Tibial nerve (tissue), 4 donors: ENCODE measurements around the gene HDDC3. TPM values are rescaled to one million over a fixed set of nuclear protein-coding genes. Genes with fewer than 3 reads are reported as not detected.
A peak's percentile ranks its signal among the peaks of the same experiment; 100 is the strongest.
"Not testable (repeated sequence)": the region's sequence is repeated elsewhere in the genome, so short reads cannot be mapped to it uniquely, and the experiment has no call there.

Source experiments
- DNase-seq, 2 donors: peaks; one replicate each; pipeline ENCODE4 v3.0.0-alpha.2; 2019; ENCODE audit warnings: low spot score in 2 of 2
- H3K27ac ChIP-seq, 4 donors: fragments of 200-600 bp; sonication (generic) in 3 of 4; one replicate each; pipeline ENCODE4 v1.5.1; 2017 to 2019; ENCODE audit warnings: mild to moderate bottlenecking in 1 of 4
- H3K27me3 ChIP-seq, 2 donors: fragments of 200-600 bp; sonication (generic) in 1 of 2; one replicate each; pipeline versions ENCODE4 v1.5.1 to v1.6.0; 2017 to 2019
- H3K36me3 ChIP-seq, 3 donors: fragments of 200-600 bp; sonication (generic); one replicate each; pipeline ENCODE4 v1.5.1; 2018 to 2019
- H3K4me1 ChIP-seq, 4 donors: fragments of 200-600 bp; sonication (generic) in 3 of 4; one replicate each; pipeline ENCODE4 v1.5.1; 2017 to 2019
- H3K4me3 ChIP-seq, 4 donors: fragments of 200-600 bp; sonication (generic) in 3 of 4; one replicate each; pipeline ENCODE4 v1.5.1; 2017 to 2019; ENCODE audit warnings: mild to moderate bottlenecking in 1 of 4, moderate library complexity in 1 of 4
- H3K9me3 ChIP-seq, 4 donors: fragments of 200-600 bp; sonication (generic) in 3 of 4; one replicate each; pipeline ENCODE4 v1.5.1; 2017 to 2019
- EP300 ChIP-seq, 2 donors: sonication (generic); formaldehyde crosslinking; IDR thresholded peaks; one replicate each; pipeline ENCODE4 v1.6.1; 2017; ENCODE audit warnings: antibody characterized with exemption in 2 of 2, mild to moderate bottlenecking in 1 of 2
- POLR2A ChIP-seq, 2 donors: fragments of 450-650 bp; IDR thresholded peaks; one replicate each; pipeline ENCODE4 v1.6.1; 2017; ENCODE audit warnings: antibody characterized with exemption in 2 of 2, mild to moderate bottlenecking in 2 of 2, moderate library complexity in 2 of 2
- WGBS, 2 donors: methylation state at CpG; one replicate each; pipeline ENCODE4 v1.1.5; 2018; 5-methylcytosine and 5-hydroxymethylcytosine counted together
- total RNA-seq, 4 donors: library from RNA; depleted of rRNA; stranded (reverse); fragments of >200 nt; gene quantifications; one replicate each; pipeline ENCODE4 v1.1.0, GENCODE V29; 2016
- TF ChIP-seq, protein P1 (sequence below), 5 experiments: fragments of 200-600 bp in 3 of 5; fragments of 450-650 bp in 2 of 5; sonication (generic) in 3 of 5; IDR thresholded peaks; one replicate each; pipeline ENCODE4 v1.5.1; 2016 to 2019; ENCODE audit warnings: antibody characterized with exemption in 5 of 5, mild to moderate bottlenecking in 3 of 5, moderate library complexity in 2 of 5

Gene HDDC3
- total RNA-seq, 4 donors from 2014 or later, result 16.5 to 22.5 (median 18.7) TPM

DNA sequence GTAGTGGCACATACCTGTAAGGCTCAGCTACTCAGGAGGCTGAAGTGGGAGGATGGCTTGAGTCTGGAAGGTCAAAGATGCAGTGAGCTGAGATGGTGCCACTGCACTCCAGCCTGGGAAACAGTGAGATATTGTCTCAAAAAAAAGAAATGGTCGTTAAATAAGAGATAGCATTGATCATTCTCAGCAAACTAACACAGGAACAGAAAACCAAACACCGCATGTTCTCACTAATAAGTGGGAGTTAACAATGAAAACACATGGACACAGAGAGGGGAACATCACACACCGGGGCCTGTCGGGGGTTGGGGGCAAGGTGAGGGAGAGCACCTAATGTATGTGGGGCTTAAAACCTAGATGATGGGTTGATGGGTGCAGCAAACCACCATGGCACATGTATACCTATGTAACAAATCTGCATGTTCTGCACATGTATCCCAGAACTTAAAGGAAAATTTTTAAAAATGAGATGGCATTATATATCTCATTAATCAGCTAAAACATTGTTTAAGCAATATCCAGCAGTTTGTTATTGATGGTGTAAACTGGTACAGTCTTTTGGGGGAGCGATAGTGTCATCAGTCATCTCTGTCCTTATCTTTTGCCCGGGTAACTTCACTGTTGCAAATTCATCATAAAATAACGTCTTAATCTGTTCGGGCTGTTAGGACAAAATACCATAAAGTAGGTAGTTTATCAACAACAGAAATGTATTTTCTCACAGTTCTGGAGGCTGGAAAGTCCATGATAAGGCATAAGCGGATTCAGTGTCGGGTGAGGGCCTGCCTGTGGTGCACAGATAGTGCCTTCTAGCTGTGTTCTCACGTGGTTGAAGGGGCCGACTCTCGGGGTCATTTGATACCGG, 30.9 kb downstream of the HDDC3 start:
- Histone ChIP-seq H3K4me1 (peaks cover 0 to 42% (median 30%) of the 10 kb centered on the region in 4 donors), H3K27ac (peak overlapping the region in 3 of 4 donors; percentile 91 to 94 (median 91)), H3K36me3 (peaks cover 0 to 19% (median 15%) of the 10 kb centered on the region in 3 donors), H3K9me3 (no peaks in the 10 kb centered on the region), H3K27me3 (no peaks in the 10 kb centered on the region), H3K4me3 (peak overlapping the region in 3 of 4 donors; percentile 55 to 87 (median 70))
- TF ChIP-seq POLR2A (IDR thresholded peaks at IDR 0.05) (no peak), EP300 (IDR thresholded peaks at IDR 0.05) (no peak)
- TF ChIP-seq, protein P1, sequence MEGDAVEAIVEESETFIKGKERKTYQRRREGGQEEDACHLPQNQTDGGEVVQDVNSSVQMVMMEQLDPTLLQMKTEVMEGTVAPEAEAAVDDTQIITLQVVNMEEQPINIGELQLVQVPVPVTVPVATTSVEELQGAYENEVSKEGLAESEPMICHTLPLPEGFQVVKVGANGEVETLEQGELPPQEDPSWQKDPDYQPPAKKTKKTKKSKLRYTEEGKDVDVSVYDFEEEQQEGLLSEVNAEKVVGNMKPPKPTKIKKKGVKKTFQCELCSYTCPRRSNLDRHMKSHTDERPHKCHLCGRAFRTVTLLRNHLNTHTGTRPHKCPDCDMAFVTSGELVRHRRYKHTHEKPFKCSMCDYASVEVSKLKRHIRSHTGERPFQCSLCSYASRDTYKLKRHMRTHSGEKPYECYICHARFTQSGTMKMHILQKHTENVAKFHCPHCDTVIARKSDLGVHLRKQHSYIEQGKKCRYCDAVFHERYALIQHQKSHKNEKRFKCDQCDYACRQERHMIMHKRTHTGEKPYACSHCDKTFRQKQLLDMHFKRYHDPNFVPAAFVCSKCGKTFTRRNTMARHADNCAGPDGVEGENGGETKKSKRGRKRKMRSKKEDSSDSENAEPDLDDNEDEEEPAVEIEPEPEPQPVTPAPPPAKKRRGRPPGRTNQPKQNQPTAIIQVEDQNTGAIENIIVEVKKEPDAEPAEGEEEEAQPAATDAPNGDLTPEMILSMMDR (IDR thresholded peaks at IDR 0.05), result no peak
- 41 to 44% methylated on average over 14 of the region's 14 CpGs for WGBS, 2 donors
- no peak for DNase-seq

DNA sequence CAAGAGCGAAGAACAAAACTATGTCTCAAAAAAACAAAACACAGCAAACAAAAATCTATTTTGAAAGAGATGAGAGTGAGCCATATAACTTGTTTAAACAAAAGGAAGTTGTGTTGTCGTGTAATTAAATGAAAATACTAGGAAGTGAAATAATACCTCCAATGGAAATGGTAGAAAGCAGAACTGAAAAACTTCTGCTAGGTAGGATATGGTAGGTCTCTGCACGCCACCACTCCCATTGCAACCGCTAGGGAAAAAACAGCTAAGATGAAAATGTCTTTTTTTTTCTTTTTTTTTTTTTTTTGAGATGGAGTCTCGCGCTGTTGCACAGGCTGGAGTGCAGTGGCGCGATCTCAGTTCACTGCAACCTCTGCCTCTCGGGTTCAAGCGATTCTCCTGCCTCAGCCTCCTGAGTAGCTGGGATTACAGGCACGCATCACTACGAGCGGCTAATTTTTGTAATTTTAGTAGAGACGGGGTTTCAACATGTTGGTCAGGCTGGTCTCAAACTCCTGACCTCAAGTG, 35.2 kb downstream of the HDDC3 start:
- DNase-seq, H3K4me3 ChIP-seq, H3K9me3 ChIP-seq, H3K27me3 ChIP-seq, H3K27ac ChIP-seq: not testable (repeated sequence)
- H3K4me1 ChIP-seq, result peaks cover 0 to 12% (median 10%) of the 10 kb centered on the region in 4 donors
- peaks cover 0 to 43% (median 6%) of the 10 kb centered on the region in 3 donors for H3K36me3 ChIP-seq
- 91 to 93% methylated on average over 14 of the region's 14 CpGs for WGBS, 2 donors

DNA sequence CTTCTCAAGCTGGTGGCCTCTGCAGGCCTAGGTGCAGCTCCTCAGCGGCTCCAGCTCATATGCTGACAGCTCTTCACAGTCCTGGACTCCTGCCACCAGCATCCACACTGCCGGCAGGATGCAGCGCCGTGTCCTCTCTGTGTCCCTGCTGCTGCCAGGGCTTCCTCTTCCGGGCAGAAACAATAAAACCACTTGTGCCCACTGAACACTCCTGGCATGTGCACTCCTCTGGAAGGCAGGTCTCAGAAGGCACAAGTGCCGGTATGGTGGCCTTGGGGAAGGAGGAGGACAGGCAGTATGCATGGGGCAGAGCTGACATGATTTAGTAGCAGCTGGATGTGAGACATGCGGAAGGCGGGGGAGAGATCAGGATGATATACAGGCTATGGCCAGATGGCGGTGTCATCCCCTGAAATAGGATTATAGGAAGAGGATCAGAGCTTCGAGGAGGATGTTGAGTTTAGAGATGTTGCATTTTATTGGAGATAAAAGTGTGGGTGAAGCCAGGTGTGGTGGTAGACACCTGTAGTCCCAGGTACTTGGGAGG, 36.7 kb downstream of the HDDC3 start:
- TF ChIP-seq POLR2A (IDR thresholded peaks at IDR 0.05) (no peak), EP300 (IDR thresholded peaks at IDR 0.05) (no peak)
- TF ChIP-seq, protein P1 (IDR thresholded peaks at IDR 0.05), result no peak
- Histone ChIP-seq H3K4me1 (no peaks in the 10 kb centered on the region), H3K4me3 (no peak overlapping the region), H3K9me3 (no peaks in the 10 kb centered on the region), H3K27ac (no peak overlapping the region), H3K36me3 (peaks cover 2 to 58% (median 6%) of the 10 kb centered on the region in 3 donors), H3K27me3 (no peaks in the 10 kb centered on the region)
- WGBS, 2 donors, result 59% methylated on average over 10 of the region's 10 CpGs
- no peak for DNase-seq

DNA sequence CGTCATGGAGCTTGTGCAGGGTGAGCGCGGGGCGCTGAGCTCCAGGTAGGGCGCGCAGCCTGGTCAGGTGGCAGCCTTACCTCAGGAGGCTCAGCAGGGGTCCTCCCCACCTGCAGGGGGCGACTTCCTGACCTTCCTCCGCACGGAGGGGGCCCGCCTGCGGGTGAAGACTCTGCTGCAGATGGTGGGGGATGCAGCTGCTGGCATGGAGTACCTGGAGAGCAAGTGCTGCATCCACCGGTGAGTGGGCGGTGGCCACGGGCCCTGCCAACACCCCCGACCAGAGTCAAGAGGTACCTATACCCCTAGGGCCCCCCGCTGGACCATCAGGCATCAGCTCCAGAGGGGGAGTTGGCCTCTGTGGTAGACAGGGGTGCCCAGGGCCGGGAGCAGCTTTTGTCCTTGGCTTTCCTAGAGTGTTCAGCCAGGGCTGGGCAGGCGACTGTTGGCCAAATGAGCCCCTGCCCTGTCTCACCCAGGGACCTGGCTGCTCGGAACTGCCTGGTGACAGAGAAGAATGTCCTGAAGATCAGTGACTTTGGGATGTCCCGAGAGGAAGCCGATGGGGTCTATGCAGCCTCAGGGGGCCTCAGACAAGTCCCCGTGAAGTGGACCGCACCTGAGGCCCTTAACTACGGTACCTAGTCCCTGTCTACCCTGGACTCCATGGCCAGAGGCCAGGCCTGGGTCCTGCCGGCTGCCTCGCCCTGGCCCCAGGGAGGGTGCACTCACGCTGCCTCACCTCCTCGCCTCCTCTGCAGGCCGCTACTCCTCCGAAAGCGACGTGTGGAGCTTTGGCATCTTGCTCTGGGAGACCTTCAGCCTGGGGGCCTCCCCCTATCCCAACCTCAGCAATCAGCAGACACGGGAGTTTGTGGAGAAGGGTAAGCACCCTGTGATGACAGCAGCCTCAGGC, 38.9 kb downstream of the HDDC3 start:
- peaks cover 6 to 79% (median 7%) of the 10 kb centered on the region in 3 donors for H3K36me3 ChIP-seq
- 93 to 94% methylated on average over 22 to 31 of the region's 33 CpGs for WGBS, 2 donors
- TF ChIP-seq POLR2A (IDR thresholded peaks at IDR 0.05) (no peak), EP300 (IDR thresholded peaks at IDR 0.05) (no peak)
- TF ChIP-seq, protein P1 (IDR thresholded peaks at IDR 0.05), result no peak

DNA sequence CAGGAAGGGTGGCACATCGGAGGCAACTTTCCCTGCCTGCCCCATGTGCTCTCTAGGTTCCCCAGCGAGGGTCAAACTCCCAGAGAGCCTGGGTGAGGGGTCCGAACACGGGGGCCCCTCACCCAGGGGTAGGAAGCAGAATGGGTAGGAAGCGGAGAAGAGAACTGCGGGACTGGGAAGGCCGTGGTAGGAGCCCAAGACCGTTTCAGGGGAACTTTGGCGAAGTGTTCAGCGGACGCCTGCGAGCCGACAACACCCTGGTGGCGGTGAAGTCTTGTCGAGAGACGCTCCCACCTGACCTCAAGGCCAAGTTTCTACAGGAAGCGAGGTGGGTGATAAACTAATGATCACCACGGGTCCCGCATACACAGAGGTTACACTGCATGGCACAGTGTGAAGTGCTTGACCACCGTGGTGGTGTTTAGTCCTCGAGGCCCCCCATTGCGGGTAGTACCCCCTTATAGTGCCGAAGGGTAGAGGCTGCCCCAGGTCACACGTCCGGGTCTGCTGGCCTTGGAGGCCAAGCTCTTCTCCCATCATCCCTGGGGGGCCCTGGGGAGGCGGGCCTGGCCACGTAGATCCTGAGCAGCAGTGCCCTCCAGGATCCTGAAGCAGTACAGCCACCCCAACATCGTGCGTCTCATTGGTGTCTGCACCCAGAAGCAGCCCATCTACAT, 39.7 kb downstream of the HDDC3 start:
- whole genome bisulfite sequencing, 2 donors, result 92 to 95% methylated on average over 28 to 29 of the region's 29 CpGs
- H3K27ac ChIP-seq, result no peak overlapping the region
- peaks cover 6 to 87% (median 7%) of the 10 kb centered on the region in 3 donors for H3K36me3 ChIP-seq

More for the DNA sequence above, 38.9 kb downstream of the HDDC3 start:
- DNase-seq, result no peak
- Histone ChIP-seq H3K27me3 (no peaks in the 10 kb centered on the region), H3K27ac (no peak overlapping the region), H3K9me3 (no peaks in the 10 kb centered on the region), H3K4me1 (no peaks in the 10 kb centered on the region), H3K4me3 (no peak overlapping the region)

More for the DNA sequence above, 39.7 kb downstream of the HDDC3 start:
- Histone ChIP-seq H3K4me3 (no peak overlapping the region), H3K9me3 (no peaks in the 10 kb centered on the region), H3K4me1 (no peaks in the 10 kb centered on the region), H3K27me3 (no peaks in the 10 kb centered on the region)
- TF ChIP-seq EP300 (IDR thresholded peaks at IDR 0.05) (no peak), POLR2A (IDR thresholded peaks at IDR 0.05) (no peak)
- TF ChIP-seq, protein P1 (IDR thresholded peaks at IDR 0.05), result no peak
- no peak for DNase-seq
